Upper lobe of right lung (tissue), 1 donor: ENCODE data around the gene SNX24. TPM values are rescaled to one million over a fixed set of nuclear protein-coding genes. Genes with fewer than 3 reads are reported as not detected.

Source experiments
- ATAC-seq: fragments of 200-7000 bp; cut with Tn5 transposase; one replicate; pipeline ENCODE4 v1.9.1; 2020; ENCODE audit warnings: mild to moderate bottlenecking, moderate library complexity
- DNase-seq: peaks from one replicate; pipeline ENCODE4 v3.0.0-alpha.2; 2020
- H3K27ac ChIP-seq: fragments of 200-600 bp; one replicate; pipeline ENCODE4 v1.8.0; 2022
- H3K27me3 ChIP-seq: fragments of 200-600 bp; one replicate; pipeline ENCODE4 v1.8.0; 2022; ENCODE audit warnings: mild to moderate bottlenecking
- H3K36me3 ChIP-seq: fragments of 200-600 bp; one replicate; pipeline ENCODE4 v1.8.0; 2022
- H3K4me1 ChIP-seq: fragments of 200-600 bp; one replicate; pipeline ENCODE4 v1.8.0; 2022
- H3K4me3 ChIP-seq: fragments of 200-600 bp; one replicate; pipeline ENCODE4 v1.8.0; 2022; ENCODE audit warnings: mild to moderate bottlenecking
- H3K9me3 ChIP-seq: fragments of 200-600 bp; one replicate; pipeline ENCODE4 v1.8.0; 2022
- CTCF ChIP-seq: fragments of 200-600 bp; IDR thresholded peaks from one replicate; pipeline ENCODE4 v1.8.0; 2022; ENCODE audit warnings: antibody characterized with exemption
- intact Hi-C: fragments of 100-400 bp; cut with DNase I; formaldehyde crosslinking; loops from one replicate; pipeline ENCODE4 v1.11.0; 2022
- total RNA-seq: library from RNA; stranded (reverse); fragmentation: NEBNext Ultra II Directional; extraction: Animal tissue kit (Norgen Biotek cat#: 25700); gene quantifications from one replicate; pipeline ENCODE4 v1.2.1, GENCODE V29; 2021
- donor health status: DM: no; HTN: yes; CAD: no; lungs with severe emphysema.

The SNX24 gene
- total RNA-seq, 1 donor from 2014 or later: 30.2 TPM

GRCh38 chr5:122984425-122984824 lies 139.0 kb downstream of the SNX24 start:
- ATAC-seq (no peak), DNase-seq (no peak)
- H3K9me3 ChIP-seq: no peaks in the 10 kb centered on the region
- intact Hi-C loops: no loop called here
- no peak overlapping the region for H3K4me3 ChIP-seq
- no peak overlapping the region for H3K27ac ChIP-seq
- no peaks in the 10 kb centered on the region for H3K4me1 ChIP-seq
- TF ChIP-seq CTCF: no peak
- no peaks in the 10 kb centered on the region for H3K27me3 ChIP-seq
- no peaks in the 10 kb centered on the region for H3K36me3 ChIP-seq

GRCh38 chr5:122985006-122985700 lies 139.7 kb downstream of the SNX24 start:
- DNase-seq (no peak), ATAC-seq (no peak)
- no peak overlapping the region for H3K4me3 ChIP-seq
- H3K27ac ChIP-seq: no peak overlapping the region
- no peaks in the 10 kb centered on the region for H3K27me3 ChIP-seq
- intact Hi-C loops: no loop called here
- no peaks in the 10 kb centered on the region for H3K4me1 ChIP-seq
- H3K9me3 ChIP-seq: no peaks in the 10 kb centered on the region
- TF ChIP-seq CTCF: no peak
- H3K36me3 ChIP-seq: no peaks in the 10 kb centered on the region

GRCh38 chr5:122985954-122986721 lies 140.7 kb downstream of the SNX24 start:
- no peaks in the 10 kb centered on the region for H3K9me3 ChIP-seq
- H3K27me3 ChIP-seq: no peaks in the 10 kb centered on the region
- intact Hi-C loops: no loop called here
- no peaks in the 10 kb centered on the region for H3K36me3 ChIP-seq
- DNase-seq (no peak), ATAC-seq (no peak)
- no peak for TF ChIP-seq CTCF
- no peak overlapping the region for H3K27ac ChIP-seq
- no peaks in the 10 kb centered on the region for H3K4me1 ChIP-seq
- no peak overlapping the region for H3K4me3 ChIP-seq

GRCh38 chr5:122996091-122996490 lies 150.7 kb downstream of the SNX24 start:
- Histone ChIP-seq H3K36me3 (no peaks in the 10 kb centered on the region), H3K27me3 (no peaks in the 10 kb centered on the region), H3K4me1 (no peaks in the 10 kb centered on the region), H3K27ac (no peak overlapping the region), H3K4me3 (no peak overlapping the region), H3K9me3 (no peaks in the 10 kb centered on the region)
- no peak for TF ChIP-seq CTCF
- no peak for DNase-seq
- intact Hi-C loops: no loop called here
- no peak for ATAC-seq

- DNase-seq: no peak
- ATAC-seq: no peak
- Histone ChIP-seq H3K9me3 (no peaks in the 10 kb centered on the region), H3K4me1 (no peaks in the 10 kb centered on the region), H3K27ac (no peak overlapping the region), H3K27me3 (no peaks in the 10 kb centered on the region), H3K36me3 (peaks cover 8% of the 10 kb centered on the region), H3K4me3 (no peak overlapping the region)
- intact Hi-C loops: no loop called here
- no peak for TF ChIP-seq CTCF
Measured at GRCh38 chr5:122997294-122997693, 151.9 kb downstream of the SNX24 start.
